Superior temporal gyrus (tissue), 1 donor: ENCODE measurements around the gene RNF144A.

Experiments used
- DNase-seq: peaks from one replicate; pipeline ENCODE4 v3.0.0-alpha.2; 2016; ENCODE audit errors: extremely low spot score

RNF144A gene

GRCh38 chr2:7022492-7023385 lies 105.5 kb downstream of the RNF144A start:
- peak; percentile 73 for DNase-seq

GRCh38 chr2:7023542-7023941 lies 106.3 kb downstream of the RNF144A start:
- DNase-seq = no peak

DNA sequence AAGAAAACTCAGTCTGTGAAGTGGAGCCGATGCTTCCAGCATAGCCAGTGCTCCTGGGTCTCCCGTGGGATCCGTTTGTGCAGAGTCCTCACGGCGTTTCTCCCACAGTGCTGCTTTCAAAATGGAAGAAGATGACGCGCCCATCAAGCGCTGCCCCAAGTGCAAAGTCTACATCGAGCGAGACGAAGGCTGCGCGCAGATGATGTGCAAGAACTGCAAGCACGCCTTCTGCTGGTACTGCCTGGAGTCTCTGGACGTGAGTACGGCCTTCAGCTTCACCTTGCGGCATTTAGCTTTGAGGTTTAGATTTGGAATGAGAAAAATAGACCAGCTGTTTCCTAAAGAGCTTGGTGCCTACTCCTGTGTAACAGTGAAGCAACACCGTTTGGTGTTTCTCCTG lies 107.0 kb downstream of the RNF144A start:
- DNase-seq = no peak

DNA sequence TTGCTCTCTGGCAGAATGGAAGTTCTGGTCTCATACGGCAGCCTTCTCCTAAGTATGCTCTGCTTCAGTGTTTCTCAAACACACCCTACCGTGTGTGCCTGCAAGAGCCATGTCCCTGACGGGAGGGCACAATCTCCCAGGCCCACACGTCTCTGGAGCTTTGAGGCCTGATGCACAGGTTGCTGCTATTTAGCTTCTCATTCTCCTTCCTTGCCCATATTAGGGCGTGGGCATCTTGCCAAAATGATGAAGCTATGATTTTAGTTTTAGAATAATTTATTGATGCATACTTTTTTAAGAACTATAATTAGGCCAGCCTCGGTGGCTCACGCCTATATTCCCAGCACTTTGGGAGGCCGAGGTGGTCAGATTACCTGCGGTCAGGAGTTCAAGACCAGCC lies 107.9 kb downstream of the RNF144A start:
- DNase-seq = no peak

DNA sequence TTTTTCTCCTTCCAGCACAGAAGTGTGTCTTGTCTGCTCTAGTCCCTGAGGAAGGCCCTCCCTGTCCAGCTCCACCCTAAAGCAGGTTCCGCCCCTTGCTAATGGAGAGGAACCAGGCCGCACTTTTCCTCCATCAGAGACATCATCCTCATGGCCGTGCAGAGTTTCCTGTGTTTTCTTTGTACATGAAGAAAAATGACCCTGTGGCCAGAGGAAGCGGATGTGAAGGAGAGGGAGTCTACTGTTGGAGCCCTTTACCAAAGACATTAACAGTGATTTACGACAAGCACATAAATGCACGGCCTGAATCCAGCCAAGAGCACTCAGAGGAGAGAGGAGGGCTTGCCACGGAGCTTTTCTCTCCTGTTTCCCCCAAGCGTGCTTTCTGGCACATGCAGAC lies 109.5 kb downstream of the RNF144A start:
- no peak for DNase-seq

GRCh38 chr2:7027411-7027810 lies 110.2 kb downstream of the RNF144A start:
- no peak for DNase-seq

DNA sequence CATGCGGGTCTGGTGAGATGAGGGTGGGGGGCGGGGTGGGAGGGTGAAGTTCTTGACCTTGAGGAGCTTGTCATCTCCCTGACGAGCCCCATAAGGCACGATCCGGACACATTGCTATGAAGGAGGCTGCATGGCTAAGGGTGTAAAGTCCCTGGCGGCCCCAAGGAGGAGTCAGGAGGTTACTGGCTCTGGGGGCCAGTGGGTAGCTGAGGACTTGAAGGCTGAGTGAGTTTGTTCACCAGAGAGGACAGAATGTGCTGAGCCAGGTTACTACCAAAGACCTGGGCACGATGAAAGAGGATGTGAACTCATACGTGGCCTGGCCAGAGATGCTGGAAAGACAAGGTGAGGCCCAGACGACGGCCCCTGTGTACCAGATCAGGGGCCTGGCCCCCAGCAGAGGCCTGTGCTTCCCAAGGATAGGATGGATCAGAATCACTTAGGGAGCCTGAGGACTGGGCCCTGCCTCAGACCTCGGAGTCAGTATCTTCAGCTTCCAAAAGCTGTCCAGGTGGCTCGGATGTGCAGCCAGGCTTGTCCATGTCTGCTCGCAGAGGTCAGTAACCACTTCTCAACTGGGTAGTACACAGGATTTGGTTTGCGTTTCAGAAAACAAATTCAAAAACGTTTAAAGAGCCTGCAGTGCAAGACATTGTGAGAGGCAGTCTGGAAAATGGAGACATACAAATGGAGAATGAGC lies 110.9 kb downstream of the RNF144A start:
- no peak for DNase-seq

DNA sequence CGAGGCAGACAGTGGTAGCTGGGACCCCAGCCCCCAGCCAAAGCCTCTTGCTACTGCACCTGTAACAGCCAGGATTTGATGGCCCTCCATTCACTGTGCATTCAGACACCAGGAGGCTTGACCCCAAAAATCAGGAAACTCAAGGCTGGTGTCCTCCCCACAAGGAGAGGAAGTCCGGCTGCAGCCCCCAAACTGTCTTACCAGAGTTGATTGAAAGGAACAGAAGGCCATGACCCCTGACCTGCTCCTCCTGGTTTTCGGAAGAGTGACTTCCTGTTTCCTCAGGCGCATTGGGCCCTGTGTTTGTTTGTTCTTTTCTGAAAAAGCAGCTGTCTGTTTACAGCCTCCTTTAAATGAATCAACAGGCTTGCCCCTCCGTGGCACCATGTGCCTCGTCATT lies 111.6 kb downstream of the RNF144A start:
- DNase-seq = no peak

DNA sequence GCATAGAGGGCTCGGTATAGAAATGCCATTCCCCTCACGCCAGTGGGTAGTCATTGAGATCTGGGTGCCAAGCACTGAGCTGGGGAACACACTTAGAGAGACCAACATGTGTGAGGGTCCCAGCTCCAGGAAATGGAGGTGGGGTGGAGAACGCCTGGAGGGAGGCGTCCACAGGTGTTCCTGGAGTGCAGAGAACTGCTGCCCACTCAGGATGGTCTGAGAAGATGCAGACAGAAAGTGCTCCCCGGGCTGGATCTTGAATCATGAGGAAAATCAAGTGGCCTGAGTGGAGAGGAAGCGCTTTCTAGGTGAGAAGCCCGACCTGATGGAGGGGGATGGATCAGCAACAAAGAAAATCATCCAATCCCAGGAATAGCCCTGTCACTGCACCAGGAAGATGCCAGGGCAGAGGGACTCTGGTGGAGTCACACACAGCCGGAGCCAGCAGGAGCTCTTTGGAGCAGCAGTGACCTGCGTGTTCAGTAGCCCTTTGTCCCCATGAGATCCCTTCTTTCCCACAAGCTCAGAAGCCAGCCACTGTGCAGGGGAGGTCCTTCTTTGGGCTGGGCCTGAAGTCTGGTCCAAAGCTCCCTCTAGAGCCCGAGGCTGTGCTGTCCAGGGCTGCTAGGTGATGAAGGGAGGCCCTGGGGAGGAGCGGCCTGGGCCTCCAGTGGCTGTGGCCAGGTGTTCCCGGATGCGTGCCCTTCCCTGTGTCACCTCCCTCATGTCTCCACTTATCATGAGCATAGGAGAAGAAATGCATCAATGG lies 112.3 kb downstream of the RNF144A start:
- DNase-seq = peak; percentile 55

- DNase-seq = no peak
These were observed 113.6 kb downstream of the RNF144A start for GRCh38 chr2:7030810-7031209.

GRCh38 chr2:7031547-7032245 lies 114.5 kb downstream of the RNF144A start:
- no peak for DNase-seq

DNA sequence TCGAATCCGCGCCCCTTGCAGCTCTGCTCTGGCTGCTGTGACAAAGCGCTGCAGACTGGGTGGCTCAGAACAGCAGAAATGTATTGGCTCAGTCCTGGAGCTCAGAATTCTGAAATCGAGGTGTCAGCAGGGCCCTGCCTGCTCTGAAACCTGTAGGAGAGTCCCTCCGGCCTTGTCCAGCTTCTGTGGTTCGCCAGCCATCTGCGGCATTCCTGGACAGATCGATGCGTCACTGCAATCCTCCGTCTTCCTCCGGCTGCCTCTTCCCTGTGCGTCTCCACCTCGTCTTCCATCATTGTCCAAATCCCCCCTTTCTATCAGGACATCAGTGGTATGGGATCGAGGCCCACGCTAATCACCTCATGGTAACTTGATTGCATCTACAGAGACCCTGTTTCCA lies 115.2 kb downstream of the RNF144A start:
- DNase-seq = no peak

- DNase-seq = no peak
These were observed 116.1 kb downstream of the RNF144A start for GRCh38 chr2:7033136-7033960.

- DNase-seq = no peak
These were observed 117.1 kb downstream of the RNF144A start for GRCh38 chr2:7034303-7034702.

DNA sequence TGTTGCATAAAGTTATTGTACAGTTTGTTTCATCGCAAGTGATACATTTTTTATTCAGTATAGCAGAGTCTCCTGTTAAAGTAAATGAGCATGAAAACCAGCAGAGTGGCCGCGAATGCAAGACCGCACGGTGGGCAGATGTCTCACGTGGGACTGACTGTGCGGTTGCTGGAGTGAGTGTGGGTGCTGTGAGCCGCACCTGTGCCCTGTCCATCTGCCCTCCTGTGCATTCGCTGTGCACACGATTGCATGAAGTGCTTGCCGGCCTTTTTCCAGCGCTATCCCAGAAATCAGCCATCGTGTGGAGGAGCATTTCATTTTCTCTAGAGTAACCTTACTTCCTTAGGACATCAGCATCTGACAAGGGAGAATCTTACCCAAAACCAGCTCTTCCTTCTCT lies 118.7 kb downstream of the RNF144A start:
- DNase-seq = no peak

GRCh38 chr2:7037340-7038333 lies 120.4 kb downstream of the RNF144A start:
- peak; percentile 90 for DNase-seq

- no peak for DNase-seq
These were observed 123.3 kb downstream of the RNF144A start for GRCh38 chr2:7040547-7040946.

DNA sequence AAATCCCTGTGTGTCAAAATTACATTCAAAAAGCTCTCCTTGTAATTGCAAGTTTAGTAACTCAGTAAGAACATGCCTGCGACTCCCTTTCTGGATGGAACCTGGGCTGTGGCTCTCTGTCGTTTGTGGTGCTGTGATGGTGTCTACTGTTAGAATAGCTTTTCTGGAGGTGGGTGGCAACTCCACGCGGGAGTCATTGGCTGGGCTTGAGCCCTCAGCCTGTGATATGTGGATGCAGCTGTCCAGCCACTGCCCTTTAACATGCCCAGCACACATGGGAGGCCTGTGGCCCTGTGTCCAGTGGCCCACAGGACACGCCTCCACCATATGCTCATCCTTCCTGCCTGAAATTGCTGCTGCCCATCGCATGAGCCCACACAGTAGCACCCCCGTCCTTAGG lies 124.2 kb downstream of the RNF144A start:
- no peak for DNase-seq

DNA sequence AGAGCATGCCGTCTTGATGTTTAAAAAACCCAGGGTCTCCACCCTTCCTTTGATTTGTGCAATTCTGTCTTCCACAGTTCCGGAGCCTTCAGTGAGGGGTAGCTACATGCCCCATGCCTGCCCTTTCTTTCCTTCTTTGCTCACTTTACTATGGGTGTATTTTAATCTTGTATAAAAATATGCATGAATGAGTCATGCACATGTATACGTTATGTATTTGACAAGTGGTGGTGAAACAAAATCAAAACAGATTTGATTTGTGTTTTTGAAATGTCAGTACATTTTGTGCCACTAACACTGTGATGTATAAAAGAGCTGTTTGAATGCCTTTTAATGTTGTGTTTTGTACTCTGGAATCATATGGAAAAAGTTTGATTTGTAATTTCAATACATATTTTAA lies 126.5 kb downstream of the RNF144A start:
- no peak for DNase-seq
